ENCODE data around the gene DPH2.

The DPH2 gene

GRCh38 chr1:43983253-43983899 lies 13.6 kb downstream of the DPH2 start:
- no peak for DNase-seq (ENCODE audit: low spot score)

GRCh38 chr1:43984855-43985254 lies 15.0 kb downstream of the DPH2 start:
- DNase-seq (ENCODE audit: low spot score), result no peak

GRCh38 chr1:43985984-43986595 lies 16.3 kb downstream of the DPH2 start:
- no peak for DNase-seq (ENCODE audit: low spot score)

DNA sequence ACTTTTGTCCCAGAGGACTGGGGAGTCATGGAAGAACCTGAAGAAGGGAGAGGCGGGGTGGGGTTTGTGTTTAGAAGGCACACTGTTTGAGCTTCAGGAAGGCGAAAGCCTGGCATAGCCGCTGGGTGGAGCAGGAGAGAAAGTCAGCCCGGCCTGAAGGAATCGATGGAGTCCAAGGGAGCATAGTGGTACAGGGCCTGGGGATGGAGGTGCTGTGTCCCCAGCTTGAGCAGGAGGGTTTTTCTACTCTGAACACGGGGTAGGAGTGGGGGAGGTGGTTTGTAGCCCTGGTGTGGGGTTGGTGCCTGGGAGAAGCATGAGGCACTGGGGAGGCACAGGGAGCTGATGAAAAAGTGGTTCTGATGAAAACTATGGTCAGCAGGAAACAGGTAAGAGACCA lies 16.9 kb downstream of the DPH2 start:
- no peak for DNase-seq (ENCODE audit: low spot score)

DNA sequence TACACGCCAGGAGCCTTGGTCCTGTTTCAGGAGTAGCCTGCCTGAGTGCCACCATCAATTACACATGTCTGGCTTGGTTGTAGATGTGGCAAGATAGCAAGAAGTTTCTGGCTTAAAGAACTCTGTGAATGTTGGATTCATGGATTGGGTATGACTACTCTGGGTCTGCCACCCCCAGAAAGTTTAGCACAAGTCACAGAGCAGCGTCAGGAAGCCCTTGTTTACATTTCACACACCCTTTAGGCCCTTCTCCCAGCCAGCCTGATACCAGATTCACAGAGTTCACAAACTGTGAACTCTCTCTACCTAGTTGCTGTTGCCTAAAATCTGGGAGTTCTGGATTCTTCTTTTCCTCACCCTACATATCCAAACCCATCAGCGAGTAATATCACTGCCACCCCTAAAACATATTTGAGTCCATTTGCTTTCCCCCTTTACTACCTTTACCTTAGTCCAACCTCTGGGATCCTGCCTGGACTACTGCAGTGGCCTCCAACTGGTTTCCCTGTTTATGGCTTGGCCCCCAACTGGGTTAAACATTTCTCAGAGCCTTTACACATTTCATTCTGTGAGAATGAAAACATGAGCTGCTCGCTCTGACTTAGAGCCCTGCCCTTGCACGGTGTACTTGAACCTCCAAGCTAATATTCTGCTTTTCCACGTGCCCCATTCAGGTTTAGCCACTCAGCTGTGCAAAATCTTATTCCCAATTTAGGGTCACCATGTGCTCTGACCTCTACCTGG lies 17.5 kb downstream of the DPH2 start:
- no peak for DNase-seq (ENCODE audit: low spot score)

DNA sequence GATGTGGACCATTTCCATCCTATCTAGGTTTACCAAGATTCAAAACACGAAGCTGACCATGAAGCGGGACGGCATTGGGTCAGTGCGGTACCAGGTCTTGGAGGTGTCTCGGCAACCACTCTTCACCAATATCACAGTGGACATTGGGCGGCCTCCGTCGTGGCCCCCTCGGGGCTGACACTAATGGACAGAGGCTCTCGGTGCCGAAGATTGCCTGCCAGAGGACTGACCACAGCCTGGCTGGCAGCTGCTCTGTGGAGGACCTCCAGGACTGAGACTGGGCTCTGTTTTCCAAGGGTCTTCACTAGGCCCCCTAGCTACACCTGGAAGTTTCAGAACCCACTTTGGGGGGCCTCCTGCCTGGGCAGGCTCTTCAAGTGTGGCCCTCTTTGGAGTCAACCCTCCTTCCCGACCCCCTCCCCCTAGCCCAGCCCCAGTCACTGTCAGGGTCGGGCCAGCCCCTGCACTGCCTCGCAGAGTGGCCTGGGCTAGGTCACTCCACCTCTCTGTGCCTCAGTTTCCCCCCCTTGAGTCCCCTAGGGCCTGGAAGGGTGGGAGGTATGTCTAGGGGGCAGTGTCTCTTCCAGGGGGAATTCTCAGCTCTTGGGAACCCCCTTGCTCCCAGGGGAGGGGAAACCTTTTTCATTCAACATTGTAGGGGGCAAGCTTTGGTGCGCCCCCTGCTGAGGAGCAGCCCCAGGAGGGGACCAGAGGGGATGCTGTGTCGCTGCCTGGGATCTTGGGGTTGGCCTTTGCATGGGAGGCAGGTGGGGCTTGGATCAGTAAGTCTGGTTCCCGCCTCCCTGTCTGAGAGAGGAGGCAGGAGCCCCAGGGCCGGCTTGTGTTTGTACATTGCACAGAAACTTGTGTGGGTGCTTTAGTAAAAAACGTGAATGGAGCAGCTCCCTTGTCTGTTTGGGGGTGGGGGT lies 20.7 kb downstream of the DPH2 start:
- DNase-seq (ENCODE audit: low spot score), result no peak

- no peak for DNase-seq (ENCODE audit: low spot score)
Measured at GRCh38 chr1:43991200-43991475, 21.3 kb downstream of the DPH2 start.

DNA sequence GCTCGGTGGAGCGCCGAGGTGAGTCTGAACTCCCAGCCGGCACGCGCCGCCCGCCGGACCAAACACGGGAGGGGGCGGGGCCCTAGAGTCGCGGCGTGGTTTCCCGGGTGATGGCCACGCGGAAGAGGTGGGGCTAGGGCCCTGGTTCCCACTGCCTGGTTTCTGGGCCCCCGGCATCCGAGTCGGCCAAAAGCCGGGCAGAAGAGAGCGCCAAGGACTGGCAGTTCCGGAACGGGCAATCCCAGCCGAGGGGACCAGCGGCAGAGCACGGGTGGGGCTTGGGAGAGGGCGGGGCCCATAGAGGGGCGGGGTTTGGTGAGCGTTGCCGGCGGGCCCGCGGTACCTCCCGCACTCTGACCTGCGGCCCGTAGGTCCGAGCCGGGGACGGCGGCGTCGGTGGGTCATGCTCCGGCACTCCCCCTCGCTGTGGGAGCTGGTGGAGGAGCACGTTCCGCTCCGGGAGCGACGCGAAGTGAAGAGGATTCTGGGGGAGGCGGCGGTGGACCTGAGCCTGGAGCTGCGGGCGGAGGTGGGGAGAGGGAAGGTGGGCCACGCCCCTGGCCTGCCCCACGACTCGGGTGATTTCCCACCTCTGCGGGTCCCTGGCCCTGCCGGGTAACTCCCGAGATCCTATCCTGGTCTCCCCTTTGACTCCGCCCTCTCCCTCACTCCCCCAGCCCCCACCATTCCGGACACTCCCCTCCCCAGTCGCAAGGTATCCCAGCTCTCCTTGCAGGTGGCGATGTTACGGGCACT lies 21.8 kb downstream of the DPH2 start, which contains the start of gene CCDC24:
TSS of gene CCDC24 (plus strand) at position 124 of the 756 bp plus-strand sequence. CDS start at position 404, 280 bp downstream.
- peak; percentile 87 for DNase-seq (ENCODE audit: low spot score)

GRCh38 chr1:43992232-43992995 lies 22.6 kb downstream of the DPH2 start:
- no peak for DNase-seq (ENCODE audit: low spot score)

DNA sequence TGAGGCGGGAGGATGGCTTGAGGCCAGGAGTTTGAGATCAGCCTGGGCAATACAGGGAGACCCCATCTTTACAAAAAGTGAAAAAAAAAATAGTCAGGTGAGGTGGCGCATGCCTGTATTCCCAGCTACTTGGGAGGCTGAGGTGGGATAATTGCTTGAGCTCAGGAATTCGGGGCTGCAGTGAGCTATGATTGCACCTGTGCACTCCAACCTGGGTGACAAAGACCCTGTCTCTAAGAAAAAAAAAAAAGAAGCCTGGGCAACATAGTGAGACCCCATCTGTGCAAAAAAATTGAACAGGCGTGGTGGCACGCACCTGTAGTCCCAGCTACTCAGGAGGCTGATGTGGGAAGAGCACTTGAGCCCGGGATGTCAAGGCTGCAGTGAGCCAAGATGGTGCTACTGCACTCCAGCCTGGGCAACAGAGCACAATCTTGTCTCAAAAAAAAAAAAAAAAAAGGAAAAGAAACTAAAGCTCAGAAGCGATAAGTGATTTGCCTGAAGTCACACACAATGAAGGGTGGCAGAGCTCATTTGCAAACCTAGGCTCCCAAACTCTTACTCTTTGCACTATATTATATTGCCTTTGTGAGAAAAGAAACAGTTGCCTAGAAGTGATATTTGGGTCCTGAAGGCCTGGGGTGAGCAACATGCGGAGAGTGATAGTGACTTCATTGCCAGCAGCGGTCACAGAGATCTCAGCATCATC lies 23.6 kb downstream of the DPH2 start:
- no peak for DNase-seq (ENCODE audit: low spot score)

GRCh38 chr1:43994071-43994470 lies 24.3 kb downstream of the DPH2 start:
- no peak for DNase-seq (ENCODE audit: low spot score)

- peak; percentile 50 for DNase-seq (ENCODE audit: low spot score)
Measured at GRCh38 chr1:43994794-43995790, 25.3 kb downstream of the DPH2 start.

- no peak for DNase-seq (ENCODE audit: low spot score)
Measured at GRCh38 chr1:43995984-43996732, 26.3 kb downstream of the DPH2 start.

- DNase-seq (ENCODE audit: low spot score), result no peak
Measured at GRCh38 chr1:43996733-43997115, 26.9 kb downstream of the DPH2 start.

DNA sequence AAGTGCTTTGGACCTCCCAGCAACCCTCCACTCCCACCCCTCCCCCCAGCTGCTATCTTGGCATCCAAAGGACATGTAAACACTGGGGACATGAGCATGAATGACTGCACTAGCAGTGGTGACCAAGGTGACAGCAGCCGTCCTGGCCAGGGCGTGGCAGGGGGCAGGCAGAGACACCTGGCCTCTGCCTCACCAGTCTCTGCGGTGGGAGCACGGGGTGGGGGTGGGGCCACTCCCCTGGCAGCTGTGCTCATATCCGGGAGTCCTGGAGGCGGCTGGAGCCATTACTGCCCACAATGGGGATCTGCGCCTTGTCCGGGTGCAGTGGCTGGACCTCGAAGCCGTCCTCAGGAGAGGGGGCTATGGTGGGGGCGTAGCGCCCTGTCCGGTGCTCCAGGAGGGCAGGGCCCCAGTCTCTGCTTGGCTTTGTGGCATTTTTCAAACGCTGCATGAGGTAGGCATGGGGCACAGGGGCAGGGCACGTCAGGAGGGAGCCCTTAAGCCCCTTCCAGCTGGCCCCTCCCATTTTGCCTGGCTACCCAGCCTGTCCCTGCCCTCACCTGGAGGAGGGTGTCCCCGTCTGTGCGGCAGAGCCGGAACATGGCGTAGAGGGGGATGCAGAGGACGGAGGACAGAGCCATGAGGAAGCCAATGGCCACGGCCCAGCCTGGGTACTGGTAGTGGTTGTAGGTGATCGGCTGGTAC lies 27.6 kb downstream of the DPH2 start:
- peak; percentile 88 for DNase-seq (ENCODE audit: low spot score)

- DNase-seq (ENCODE audit: low spot score), result no peak
Measured at GRCh38 chr1:43998000-43998378, 28.2 kb downstream of the DPH2 start.

- no peak for DNase-seq (ENCODE audit: low spot score)
Measured at GRCh38 chr1:43999455-43999854, 29.6 kb downstream of the DPH2 start.
